ENCODE results near the gene TCF19.
A peak's percentile ranks its signal among the peaks of the same experiment; 100 is the strongest.

The TCF19 gene

DNA sequence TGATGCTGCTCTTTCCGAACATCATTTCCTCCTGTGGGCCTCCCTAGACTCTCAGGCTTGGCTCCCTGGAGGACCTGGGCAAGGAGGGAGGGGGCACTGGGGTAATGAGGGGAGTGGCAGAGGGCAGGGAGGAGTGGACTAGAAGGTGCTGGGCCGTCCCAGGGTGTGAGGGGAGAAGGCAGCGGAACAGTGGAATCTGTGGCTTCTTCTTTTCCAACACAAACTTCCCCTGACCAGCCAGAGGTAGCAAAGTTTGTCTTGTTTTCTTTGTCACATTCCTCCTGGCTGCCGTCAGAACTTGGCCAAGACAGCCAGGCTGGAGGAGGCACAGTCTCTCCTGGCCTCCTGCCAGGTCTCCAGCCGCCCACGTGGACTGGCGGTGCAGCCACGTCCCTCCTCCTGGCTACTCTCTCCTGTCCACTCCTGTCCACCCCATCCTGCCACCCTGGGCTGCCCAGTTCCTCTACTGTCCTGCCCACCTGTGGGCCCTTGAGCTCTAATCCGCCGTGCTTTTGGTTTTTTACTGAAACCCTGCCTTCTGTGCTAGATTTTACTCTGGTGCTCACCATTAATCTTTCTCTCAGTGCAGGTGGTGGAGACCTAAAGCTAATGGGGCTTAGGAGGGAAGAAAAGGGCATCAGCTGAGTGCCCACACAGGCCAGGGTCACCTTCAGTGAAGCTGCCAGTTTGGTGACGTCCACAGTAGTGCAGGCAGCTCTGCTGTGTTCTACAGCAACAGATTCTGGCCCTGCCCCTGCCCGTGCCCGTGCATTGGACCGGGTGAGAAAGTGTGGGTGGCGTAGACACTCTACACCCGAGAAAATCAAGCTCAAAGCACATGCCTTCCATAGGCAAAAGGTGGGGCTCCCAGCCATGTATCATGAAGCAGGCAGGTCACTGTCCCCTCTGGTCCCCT, 35.3 kb upstream of the TCF19 start (continued):
- TF ChIP-seq PATZ1 (CRISPR knock-in tag; IDR thresholded peaks at IDR 0.05; ENCODE audit: borderline replicate concordance) (no peak), ZFP3 (CRISPR knock-in tag; IDR thresholded peaks at IDR 0.05) (no peak)

DNA sequence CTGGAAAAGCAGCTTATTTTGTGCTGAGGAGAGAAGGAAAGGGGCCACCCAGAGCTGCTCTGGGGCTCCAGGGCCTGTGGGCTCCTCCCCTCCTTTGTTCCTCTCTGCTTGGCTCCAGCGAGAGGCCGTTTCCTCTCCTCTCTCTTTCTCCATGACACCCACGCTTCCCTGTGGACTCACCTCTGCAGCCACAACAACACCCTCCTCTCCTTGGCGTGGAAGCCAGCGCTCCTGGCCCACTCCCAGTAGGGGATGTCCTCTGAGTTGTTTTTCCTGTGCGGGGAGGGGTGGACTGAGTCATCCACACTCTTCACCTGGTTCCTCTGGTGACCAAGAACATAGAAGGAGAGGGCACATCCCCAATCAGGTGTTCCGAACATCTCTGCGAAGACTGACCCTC, 33.2 kb upstream of the TCF19 start:
- ATAC-seq, result no peak; the same call in 2 of the 3 replicates
- TF ChIP-seq CSDC2 (CRISPR knock-in tag; IDR thresholded peaks at IDR 0.05) (no peak), CREB5 (CRISPR knock-in tag; IDR thresholded peaks at IDR 0.05; ENCODE audit: low read depth) (no peak), TSHZ2 (CRISPR knock-in tag; IDR thresholded peaks at IDR 0.05) (no peak), ZNF70 (CRISPR knock-in tag; IDR thresholded peaks at IDR 0.05) (no peak), ZFP30 (CRISPR knock-in tag; IDR thresholded peaks at IDR 0.05) (no peak), GLIS3 (CRISPR knock-in tag; IDR thresholded peaks at IDR 0.05) (no peak), SNAI2 (CRISPR knock-in tag; IDR thresholded peaks at IDR 0.05) (no peak)

- no peak for TF ChIP-seq TCF4 (CRISPR knock-in tag; IDR thresholded peaks at IDR 0.05; ENCODE audit: borderline replicate concordance)
- TF ChIP-seq POU6F1 (CRISPR knock-in tag; IDR thresholded peaks at IDR 0.05; ENCODE audit: borderline replicate concordance, low read depth), result no peak
- no peak for TF ChIP-seq CREB5 (CRISPR knock-in tag; IDR thresholded peaks at IDR 0.05; ENCODE audit: low read depth)
- no peak for TF ChIP-seq ARNTL (CRISPR knock-in tag; IDR thresholded peaks at IDR 0.05; ENCODE audit: borderline replicate concordance, low read depth)
Measured at GRCh38 chr6:31125586-31126363, 32.6 kb upstream of the TCF19 start.

DNA sequence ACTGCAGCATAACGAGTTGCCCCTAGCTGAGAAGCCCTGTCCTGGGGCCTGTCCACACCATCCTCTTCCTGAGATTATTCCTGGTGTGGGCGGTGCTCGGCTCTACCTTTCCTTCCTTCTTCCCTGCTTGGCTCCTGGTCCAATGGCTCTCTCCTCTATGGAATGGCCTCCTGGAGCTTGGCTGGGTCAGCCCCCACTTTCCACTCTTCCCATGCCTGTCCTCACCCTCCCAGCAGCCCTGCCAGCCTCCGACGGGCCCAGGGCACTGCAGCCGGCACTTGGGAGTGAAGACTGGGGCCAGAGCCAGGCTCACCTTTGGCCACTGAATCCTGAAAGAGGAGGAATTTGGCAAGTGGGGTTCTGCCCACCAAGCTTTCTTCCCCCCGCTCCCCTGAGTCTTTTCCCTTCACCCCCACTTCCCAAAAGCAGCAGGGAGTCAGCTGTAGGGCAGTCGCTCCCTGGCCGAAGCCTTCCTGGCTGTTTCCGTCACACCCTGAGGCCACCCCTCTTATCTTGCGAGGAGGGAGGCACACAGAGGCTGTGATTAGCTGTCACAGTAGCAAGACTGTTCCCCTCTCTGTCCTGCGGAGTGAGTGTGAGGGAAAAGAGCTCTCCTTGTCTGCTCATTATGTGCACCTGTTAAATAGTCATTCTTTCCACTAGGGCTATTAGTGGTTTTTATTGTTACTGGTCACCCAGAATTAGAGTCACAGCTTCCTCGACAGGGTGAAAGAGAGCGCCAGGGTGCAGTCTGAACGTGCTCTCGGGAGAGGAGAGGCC, 31.8 kb upstream of the TCF19 start:
- no peak for ATAC-seq
- TF ChIP-seq ARNTL (CRISPR knock-in tag; IDR thresholded peaks at IDR 0.05; ENCODE audit: borderline replicate concordance, low read depth) (no peak), GLIS3 (CRISPR knock-in tag; IDR thresholded peaks at IDR 0.05) (no peak), ZFP3 (CRISPR knock-in tag; IDR thresholded peaks at IDR 0.05) (no peak), TSHZ2 (CRISPR knock-in tag; IDR thresholded peaks at IDR 0.05) (no peak), BACH2 (CRISPR knock-in tag; IDR thresholded peaks at IDR 0.05; ENCODE audit: borderline replicate concordance) (no peak), ZFP30 (CRISPR knock-in tag; IDR thresholded peaks at IDR 0.05) (no peak), ESRRG (CRISPR knock-in tag; IDR thresholded peaks at IDR 0.05) (no peak)
- TF ChIP-seq, protein P1, sequence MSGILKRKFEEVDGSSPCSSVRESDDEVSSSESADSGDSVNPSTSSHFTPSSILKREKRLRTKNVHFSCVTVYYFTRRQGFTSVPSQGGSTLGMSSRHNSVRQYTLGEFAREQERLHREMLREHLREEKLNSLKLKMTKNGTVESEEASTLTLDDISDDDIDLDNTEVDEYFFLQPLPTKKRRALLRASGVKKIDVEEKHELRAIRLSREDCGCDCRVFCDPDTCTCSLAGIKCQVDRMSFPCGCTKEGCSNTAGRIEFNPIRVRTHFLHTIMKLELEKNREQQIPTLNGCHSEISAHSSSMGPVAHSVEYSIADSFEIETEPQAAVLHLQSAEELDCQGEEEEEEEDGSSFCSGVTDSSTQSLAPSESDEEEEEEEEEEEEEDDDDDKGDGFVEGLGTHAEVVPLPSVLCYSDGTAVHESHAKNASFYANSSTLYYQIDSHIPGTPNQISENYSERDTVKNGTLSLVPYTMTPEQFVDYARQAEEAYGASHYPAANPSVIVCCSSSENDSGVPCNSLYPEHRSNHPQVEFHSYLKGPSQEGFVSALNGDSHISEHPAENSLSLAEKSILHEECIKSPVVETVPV (CRISPR knock-in tag; IDR thresholded peaks at IDR 0.05), result no peak

More at GRCh38 chr6:31125586-31126363, 32.6 kb upstream of the TCF19 start:
- peak; percentile 5; the same call in 1 of the 3 replicates for ATAC-seq

All from SK-N-SH treated with all-trans-retinoic acid at 6 μM for 48 hours (cell line).